ENCODE results near the gene SYNPO2. TPM values are rescaled to one million over a fixed set of nuclear protein-coding genes. Genes with fewer than 3 reads are reported as not detected.

The SYNPO2 gene
- total RNA-seq, 4 donors from 2014 or later = 144 to 400 (median 228) TPM

DNA sequence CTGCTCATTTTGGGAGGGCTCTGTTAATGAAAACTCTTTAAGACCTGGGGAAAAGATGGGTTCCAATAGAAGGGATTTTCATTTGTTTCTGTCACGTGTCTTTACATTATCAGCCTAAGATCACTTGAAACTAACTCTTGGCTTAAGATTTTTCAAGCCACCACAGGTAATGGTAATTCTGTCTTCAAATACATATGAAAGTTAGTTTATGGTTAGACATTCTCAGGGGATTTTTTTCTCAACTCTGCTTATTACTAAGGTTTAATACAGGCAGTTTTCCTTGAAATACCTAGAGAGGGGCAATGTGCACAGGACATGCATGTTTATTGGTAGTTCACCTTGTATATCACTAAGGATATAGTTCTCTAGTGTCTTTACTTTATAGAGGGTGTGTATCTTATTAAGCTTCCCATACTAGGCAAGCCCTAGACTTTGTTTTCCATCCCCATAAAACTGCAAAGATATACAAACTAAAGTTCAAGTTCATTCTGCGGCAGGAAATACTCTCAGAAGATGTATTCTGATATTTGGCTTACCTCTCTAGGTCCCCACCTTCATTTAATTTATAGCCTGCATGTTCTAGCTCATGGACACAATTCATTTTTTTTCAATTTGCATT, 208.7 kb downstream of the SYNPO2 start:
- Histone ChIP-seq H3K4me3 (no peak overlapping the region), H3K27me3 (no peaks in the 10 kb centered on the region), H3K27ac (no peak overlapping the region), H3K9me3 (no peaks in the 10 kb centered on the region), H3K36me3 (no peaks in the 10 kb centered on the region), H3K4me1 (no peaks in the 10 kb centered on the region)
- TF ChIP-seq POLR2A (IDR thresholded peaks at IDR 0.05) = no peak
- TF ChIP-seq, protein P1, sequence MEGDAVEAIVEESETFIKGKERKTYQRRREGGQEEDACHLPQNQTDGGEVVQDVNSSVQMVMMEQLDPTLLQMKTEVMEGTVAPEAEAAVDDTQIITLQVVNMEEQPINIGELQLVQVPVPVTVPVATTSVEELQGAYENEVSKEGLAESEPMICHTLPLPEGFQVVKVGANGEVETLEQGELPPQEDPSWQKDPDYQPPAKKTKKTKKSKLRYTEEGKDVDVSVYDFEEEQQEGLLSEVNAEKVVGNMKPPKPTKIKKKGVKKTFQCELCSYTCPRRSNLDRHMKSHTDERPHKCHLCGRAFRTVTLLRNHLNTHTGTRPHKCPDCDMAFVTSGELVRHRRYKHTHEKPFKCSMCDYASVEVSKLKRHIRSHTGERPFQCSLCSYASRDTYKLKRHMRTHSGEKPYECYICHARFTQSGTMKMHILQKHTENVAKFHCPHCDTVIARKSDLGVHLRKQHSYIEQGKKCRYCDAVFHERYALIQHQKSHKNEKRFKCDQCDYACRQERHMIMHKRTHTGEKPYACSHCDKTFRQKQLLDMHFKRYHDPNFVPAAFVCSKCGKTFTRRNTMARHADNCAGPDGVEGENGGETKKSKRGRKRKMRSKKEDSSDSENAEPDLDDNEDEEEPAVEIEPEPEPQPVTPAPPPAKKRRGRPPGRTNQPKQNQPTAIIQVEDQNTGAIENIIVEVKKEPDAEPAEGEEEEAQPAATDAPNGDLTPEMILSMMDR (IDR thresholded peaks at IDR 0.05) = no peak
- no peak for DNase-seq
- intact Hi-C loops (cut with DNase I; ENCODE audit: low total_unique reads) = no loop called here

DNA sequence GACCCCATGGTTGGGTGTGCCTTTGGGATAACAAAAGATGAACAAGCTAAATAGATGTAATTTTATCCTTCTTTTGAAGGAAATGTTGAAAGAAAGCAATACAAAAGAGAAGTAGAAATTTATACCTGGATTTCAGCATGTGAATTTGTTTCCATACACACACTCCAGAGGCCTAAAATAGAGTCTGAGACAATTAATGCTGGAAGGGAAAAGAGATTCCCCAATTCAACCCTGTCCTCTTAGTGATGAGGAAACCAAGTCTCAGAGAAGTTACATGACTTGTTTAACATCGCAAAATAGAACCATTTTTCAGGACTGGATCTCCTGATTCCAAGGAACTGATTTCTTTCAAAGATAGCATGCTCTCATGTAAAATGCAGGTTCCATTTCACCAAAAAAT, 209.7 kb downstream of the SYNPO2 start:
- no peaks in the 10 kb centered on the region for H3K36me3 ChIP-seq
- TF ChIP-seq, protein P1 (IDR thresholded peaks at IDR 0.05) = no peak
- no peak for TF ChIP-seq POLR2A (IDR thresholded peaks at IDR 0.05)
- no peak overlapping the region for H3K4me3 ChIP-seq
- intact Hi-C loops (cut with DNase I; ENCODE audit: low total_unique reads) = no loop called here
- no peaks in the 10 kb centered on the region for H3K4me1 ChIP-seq
- no peak for DNase-seq
- H3K9me3 ChIP-seq = no peaks in the 10 kb centered on the region
- no peaks in the 10 kb centered on the region for H3K27me3 ChIP-seq
- peak overlapping the region; percentile 45 to 72 for H3K27ac ChIP-seq

DNA sequence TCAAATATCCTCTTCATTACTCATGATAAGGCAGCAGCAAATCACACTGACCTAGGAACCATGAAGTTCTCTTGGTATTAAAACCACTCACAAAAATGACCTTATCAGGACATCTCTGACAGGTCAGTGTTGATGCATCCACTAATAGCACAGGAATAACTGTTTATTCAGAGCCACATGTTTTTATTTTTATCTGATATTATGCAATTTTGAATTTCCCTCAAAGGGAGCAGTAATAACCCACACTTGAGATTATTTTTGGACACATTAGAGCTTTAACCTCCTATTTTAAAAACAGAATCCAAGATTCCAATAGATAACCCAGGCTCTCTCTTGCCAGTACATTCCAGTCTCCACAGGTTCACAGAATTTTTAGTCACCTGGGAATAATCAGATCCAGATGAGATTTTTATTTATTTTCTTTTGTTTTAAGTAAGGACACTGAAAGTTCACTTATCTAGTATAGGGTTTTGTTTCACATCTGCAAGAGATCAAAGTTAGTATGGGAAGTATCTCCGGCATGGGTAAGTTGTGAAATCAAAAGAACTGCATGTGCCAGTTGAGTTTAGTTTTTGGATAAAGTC, 210.7 kb downstream of the SYNPO2 start:
- no peaks in the 10 kb centered on the region for H3K36me3 ChIP-seq
- H3K27me3 ChIP-seq = no peaks in the 10 kb centered on the region
- no peak for TF ChIP-seq POLR2A (IDR thresholded peaks at IDR 0.05)
- TF ChIP-seq, protein P1 (IDR thresholded peaks at IDR 0.05) = no peak
- DNase-seq = no peak
- no peaks in the 10 kb centered on the region for H3K9me3 ChIP-seq
- H3K4me1 ChIP-seq = no peaks in the 10 kb centered on the region
- H3K4me3 ChIP-seq = no peak overlapping the region
- peak overlapping the region; percentile 45 to 72 for H3K27ac ChIP-seq
- intact Hi-C loops (cut with DNase I; ENCODE audit: low total_unique reads) = no loop called here

DNA sequence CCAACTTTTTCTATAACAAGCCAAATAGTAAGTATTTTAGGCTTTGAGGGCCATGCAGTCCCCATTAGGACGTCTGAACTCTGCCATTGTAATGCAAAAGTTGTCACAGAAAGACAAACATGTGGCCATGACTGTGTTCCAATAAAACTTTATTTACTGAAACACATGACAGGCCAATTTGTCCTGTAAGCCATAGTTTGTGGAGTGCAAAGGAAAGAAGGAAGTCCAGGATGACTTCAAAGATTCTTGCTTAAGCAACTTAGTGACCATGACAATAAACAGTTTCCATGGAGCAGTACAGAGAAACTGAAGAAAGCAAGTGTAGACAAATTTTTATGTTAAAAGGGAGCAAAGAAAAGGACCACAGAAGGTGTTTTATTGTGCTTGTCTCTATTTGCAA, 212.0 kb downstream of the SYNPO2 start:
- TF ChIP-seq POLR2A (IDR thresholded peaks at IDR 0.05) = no peak
- TF ChIP-seq, protein P1 (IDR thresholded peaks at IDR 0.05) = no peak
- H3K36me3 ChIP-seq = no peaks in the 10 kb centered on the region
- DNase-seq = no peak
- H3K9me3 ChIP-seq = no peaks in the 10 kb centered on the region
- intact Hi-C loops (cut with DNase I; ENCODE audit: low total_unique reads) = no loop called here
- H3K4me1 ChIP-seq = no peaks in the 10 kb centered on the region
- H3K27ac ChIP-seq = peak overlapping the region; percentile 45 to 72
- no peaks in the 10 kb centered on the region for H3K27me3 ChIP-seq
- H3K4me3 ChIP-seq = no peak overlapping the region

DNA sequence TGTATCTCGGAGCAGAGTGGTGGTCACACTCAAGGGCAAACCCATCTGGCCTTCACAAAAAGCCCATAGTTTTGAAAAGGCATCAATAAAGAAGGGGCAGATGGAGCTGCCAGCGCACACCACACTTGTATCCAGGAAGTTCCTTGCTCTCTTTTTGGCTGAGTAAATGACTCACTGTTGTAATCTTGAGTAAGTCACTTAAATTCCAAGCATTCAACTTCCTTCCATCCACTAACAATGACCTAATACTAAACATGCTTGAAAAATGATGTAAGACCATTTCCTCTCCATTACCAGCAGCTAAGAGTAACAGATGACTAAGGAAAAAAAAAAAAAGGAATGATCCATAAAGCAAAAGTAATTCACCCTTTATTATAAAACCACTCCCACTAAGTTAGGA, 214.6 kb downstream of the SYNPO2 start:
- intact Hi-C loops (cut with DNase I; ENCODE audit: low total_unique reads) = no loop called here
- peak overlapping the region; percentile 62 to 73 for H3K27ac ChIP-seq
- peak in 1 of 2 donors; percentile 41 for DNase-seq
- H3K27me3 ChIP-seq = no peaks in the 10 kb centered on the region
- no peaks in the 10 kb centered on the region for H3K9me3 ChIP-seq
- no peaks in the 10 kb centered on the region for H3K36me3 ChIP-seq
- no peak overlapping the region for H3K4me3 ChIP-seq
- TF ChIP-seq, protein P1 (IDR thresholded peaks at IDR 0.05) = no peak
- no peak for TF ChIP-seq POLR2A (IDR thresholded peaks at IDR 0.05)
- no peaks in the 10 kb centered on the region for H3K4me1 ChIP-seq
